HepG2 (cell line): ENCODE data around the gene SPHK1. TPM values are rescaled to one million over a fixed set of nuclear protein-coding genes. Genes with fewer than 3 reads are reported as not detected.

Experiments used
- ATAC-seq: fragments of 200-7000 bp; cut with Tn5 transposase; 3 replicates; pipeline ENCODE4 v1.9.1; 2020; ENCODE audit warnings: mild to moderate bottlenecking, moderate library complexity
- BruUV-seq: library from RNA; stranded (reverse); fragments of 400-500 nt; replicated peaks from 2 replicates; lab custom pipeline; 2021; lab: Mats Ljungman, UMichigan
- CTCF ChIA-PET: fragments of 300-600 bp; formaldehyde crosslinking; extraction: SDS; loops from one replicate; lab custom pipeline; 2021; ENCODE audit warnings: low total read pairs, inconsistent platforms, low intra/inter-chr PET ratio; lab: Yijun Ruan, JAX
- POLR2A ChIA-PET: fragments of 350-600 bp; sonication (Branson Sonifier 250); formaldehyde crosslinking; loops from one replicate; lab custom pipeline; 2020; ENCODE audit warnings: antibody characterized with exemption, inconsistent platforms; lab: Yijun Ruan, JAX
- DNase-seq: peaks from one replicate; pipeline ENCODE4 v3.0.0-alpha.2; 2015; ENCODE audit warnings: low spot score
- FAIRE-seq: peaks from 3 replicates; lab custom pipeline; 2011; peaks lifted over from hg19 to GRCh38; lab: Jason Lieb, UNC
- H2AFZ ChIP-seq: one replicate; pipeline ENCODE4 v1.6.1; 2011; ENCODE audit warnings: low read length, inconsistent platforms
- H3K27ac ChIP-seq: fragments of 300-600 bp; 3 replicates; pipeline ENCODE4 v1.8.0; 2011; ENCODE audit warnings: mixed run types, mild to moderate bottlenecking, mixed read lengths, low read length, inconsistent platforms; ENCODE audit not compliant: insufficient read depth; ENCODE audit errors: extremely low read length
- H3K27me3 ChIP-seq, 2 experiments: fragments of 200-600 bp in 1 of 2; 2 replicates in 1 of 2; 3 replicates in 1 of 2; pipeline versions ENCODE4 v1.6.0 to v1.8.0; 2011; ENCODE audit warnings: low read length in 2 of 2, mild to moderate bottlenecking in 2 of 2, moderate library complexity in 2 of 2, inconsistent platforms in 1 of 2; ENCODE audit not compliant: insufficient read depth in 2 of 2, control insufficient read depth in 1 of 2
- H3K36me3 ChIP-seq, 2 experiments: fragments of 200-600 bp in 1 of 2; replicated peaks in 1 of 2; 2 replicates in 1 of 2; 3 replicates in 1 of 2; pipeline versions ENCODE4 v1.5.1 to v1.8.0; 2011; ENCODE audit warnings: low read length in 2 of 2, inconsistent platforms in 1 of 2; ENCODE audit not compliant: insufficient read depth in 2 of 2, control insufficient read depth in 1 of 2
- H3K4me1 ChIP-seq: 2 replicates; pipeline ENCODE4 v1.5.1; 2012; ENCODE audit warnings: low read length, inconsistent platforms; ENCODE audit not compliant: insufficient read depth
- H3K4me2 ChIP-seq: 2 replicates; pipeline ENCODE4 v1.6.0; 2011; ENCODE audit warnings: low read depth, low read length, inconsistent platforms
- H3K4me3 ChIP-seq, 3 experiments: fragments of 200-600 bp in 1 of 3; sonication (generic), shearing (Covaris generic) in 1 of 3; replicated peaks in 1 of 3; 2 replicates each; pipeline ENCODE4 v1.5.1; 2011 to 2016; ENCODE audit warnings: low read length in 3 of 3, inconsistent platforms in 2 of 3, low read depth in 2 of 3, mild to moderate bottlenecking in 2 of 3, control low read depth in 1 of 3, mixed read lengths in 1 of 3; ENCODE audit not compliant: insufficient read depth in 1 of 3
- H3K79me2 ChIP-seq: one replicate; pipeline ENCODE4 v1.6.1; 2011; ENCODE audit warnings: low read length, inconsistent platforms; ENCODE audit not compliant: insufficient read depth
- H3K9ac ChIP-seq: 2 replicates; pipeline ENCODE4 v1.6.0; 2011; ENCODE audit warnings: mild to moderate bottlenecking, low read depth, low read length, inconsistent platforms; ENCODE audit not compliant: insufficient read depth
- H3K9me3 ChIP-seq: 2 replicates; pipeline ENCODE4 v1.5.1; 2012; ENCODE audit warnings: mild to moderate bottlenecking, low read length
- H4K20me1 ChIP-seq: 2 replicates; pipeline ENCODE4 v1.6.0; 2011; ENCODE audit warnings: inconsistent platforms, mild to moderate bottlenecking, low read length, moderate library complexity; ENCODE audit not compliant: insufficient read depth
- ATF7-NPFF ChIP-seq: sonication (generic); formaldehyde crosslinking; IDR thresholded peaks from 2 replicates; pipeline ENCODE4 v1.8.1; 2023; ENCODE audit warnings: mild to moderate bottlenecking, low read depth, missing genetic modification reagents, moderate library complexity
- BRCA1 ChIP-seq: sonication (generic); formaldehyde crosslinking; IDR thresholded peaks from 2 replicates; pipeline ENCODE4 v1.4.0; 2020; ENCODE audit warnings: missing genetic modification reagents
- CHD4 ChIP-seq: fragments of 200-600 bp; sonication (generic); IDR thresholded peaks from 2 replicates; pipeline ENCODE4 v1.7.0; 2017; ENCODE audit warnings: mild to moderate bottlenecking, low read length, borderline replicate concordance
- DPF2 ChIP-seq: sonication (generic); formaldehyde crosslinking; IDR thresholded peaks from 2 replicates; pipeline ENCODE4 v1.4.0; 2020; ENCODE audit warnings: mild to moderate bottlenecking, low read depth, missing genetic modification reagents, borderline replicate concordance
- ETS1 ChIP-seq: sonication (generic); formaldehyde crosslinking; IDR thresholded peaks from 2 replicates; pipeline ENCODE4 v1.4.0; 2020; ENCODE audit warnings: missing genetic modification reagents
- FOXK2 ChIP-seq: fragments of 450-650 bp; IDR thresholded peaks from 2 replicates; pipeline ENCODE4 v1.6.1; 2016
- FOXP1 ChIP-seq, 2 experiments: fragments of 450-650 bp in 1 of 2; IDR thresholded peaks; 2 replicates each; pipeline ENCODE4 v1.6.1; 2017 to 2018; ENCODE audit warnings: antibody characterized with exemption in 1 of 2
- GTF2F1 ChIP-seq: fragments of 150-350 bp; IDR thresholded peaks from 2 replicates; pipeline ENCODE4 v1.6.1; 2014; ENCODE audit warnings: low read length
- HHEX ChIP-seq: IDR thresholded peaks from 2 replicates; pipeline ENCODE4 v1.6.1; 2016; ENCODE audit warnings: control low read depth
- HNRNPL ChIP-seq: fragments of 200-400 bp; formaldehyde crosslinking; IDR thresholded peaks from 2 replicates; pipeline ENCODE4 v1.6.1; 2017; ENCODE audit warnings: mild to moderate bottlenecking, low read depth, low read length
- HOXA3 ChIP-seq: sonication (generic); formaldehyde crosslinking; IDR thresholded peaks from 2 replicates; pipeline ENCODE4 v1.5.0; 2020; ENCODE audit warnings: missing genetic modification reagents
- KDM6A ChIP-seq: IDR thresholded peaks from 2 replicates; pipeline ENCODE4 v1.6.1; 2016; ENCODE audit warnings: low read depth
- KLF11 ChIP-seq: IDR thresholded peaks from 2 replicates; pipeline ENCODE4 v1.6.1; 2016; ENCODE audit warnings: missing compliant biosample characterization
- MYNN ChIP-seq: sonication (generic); formaldehyde crosslinking; IDR thresholded peaks from 2 replicates; pipeline ENCODE4 v1.4.0; 2020; ENCODE audit warnings: mild to moderate bottlenecking, low read depth, missing genetic modification reagents
- PAWR ChIP-seq: sonication (generic); formaldehyde crosslinking; IDR thresholded peaks from 2 replicates; pipeline ENCODE4 v1.4.0; 2020; ENCODE audit warnings: missing genetic modification reagents, mild to moderate bottlenecking, borderline replicate concordance
- STAT6 ChIP-seq: sonication (generic); formaldehyde crosslinking; IDR thresholded peaks from 2 replicates; pipeline ENCODE4 v1.4.0; 2020; ENCODE audit warnings: missing genetic modification reagents, mild to moderate bottlenecking, borderline replicate concordance
- TCF7L2 ChIP-seq: IDR thresholded peaks from 2 replicates; pipeline ENCODE4 v1.6.1; 2011; ENCODE audit warnings: mild to moderate bottlenecking, low read depth, low read length, moderate library complexity
- ZC3H4 ChIP-seq: sonication (generic); formaldehyde crosslinking; IDR thresholded peaks from 2 replicates; pipeline ENCODE4 v1.4.0; 2020; ENCODE audit warnings: missing genetic modification reagents, borderline replicate concordance
- ZNF17 ChIP-seq: sonication (generic); formaldehyde crosslinking; IDR thresholded peaks from 2 replicates; pipeline ENCODE4 v1.5.0; 2020; ENCODE audit warnings: mild to moderate bottlenecking, missing genetic modification reagents
- ZNF205 ChIP-seq: IDR thresholded peaks from 2 replicates; pipeline ENCODE4 v1.6.1; 2018; ENCODE audit warnings: missing biosample characterization, missing genetic modification reagents
- ZNF251 ChIP-seq: sonication (generic); formaldehyde crosslinking; IDR thresholded peaks from 2 replicates; pipeline ENCODE4 v1.9.0; 2021; ENCODE audit warnings: mild to moderate bottlenecking, missing genetic modification reagents
- ZNF766 ChIP-seq: sonication (generic); formaldehyde crosslinking; IDR thresholded peaks from 2 replicates; pipeline ENCODE4 v1.5.0; 2020; ENCODE audit warnings: missing genetic modification reagents, borderline replicate concordance
- WGBS: methylation state at CpG from one replicate; pipeline ENCODE4 v1.1.6; 2017; ENCODE audit warnings: low lambda C conversion rate; 5-methylcytosine and 5-hydroxymethylcytosine counted together
- in situ Hi-C: cut with HindIII; loops from 2 replicates; pipeline ENCODE4 v1.10.0; 2017; ENCODE audit warnings: low pct_unique_long_range_greater_than_20kb; ENCODE audit not compliant: extremely low pct_ligation_motif_present
- intact Hi-C: fragments of 100-400 bp; cut with micrococcal nuclease; formaldehyde crosslinking; loops from one replicate; pipeline ENCODE4 v1.10.0; 2022; ENCODE audit not compliant: unreplicated experiment
- polyA plus RNA-seq, 8 experiments: library from polyadenylated mRNA; depleted of rRNA in 3 of 8; stranded (reverse) in 7 of 8; unstranded in 1 of 8; fragments of >200 nt; fragmentation: Illumina TruSeq in 4 of 8; extraction: Trizol in 4 of 8; gene quantifications; 2 replicates each; pipeline versions ENCODE4 v1.2.1 to v1.2.3, GENCODE V29; 2011 to 2016; ENCODE audit warnings: low read depth in 4 of 8, missing spikeins in 1 of 8, mixed read lengths in 1 of 8; ENCODE audit not compliant: insufficient read depth in 1 of 8
- total RNA-seq, 5 experiments: library from RNA; depleted of rRNA; stranded (reverse); fragments of >200 nt; fragmentation: Illumina TruSeq; extraction: Trizol; gene quantifications; 2 replicates each; pipeline ENCODE4 v1.2.3, GENCODE V29; 2016; ENCODE audit warnings: low read depth in 1 of 5
- TF ChIP-seq, protein P1 (sequence below): sonication (generic); formaldehyde crosslinking; IDR thresholded peaks from 2 replicates; pipeline ENCODE4 v1.5.0; 2020; ENCODE audit warnings: missing genetic modification reagents, mild to moderate bottlenecking, borderline replicate concordance

Gene SPHK1
- total and polyA plus RNA-seq, 2 of the 13 experiments (the other 11 are each of a cell fraction or from before 2014, with no cell fraction given): 129 to 160 TPM

DNA sequence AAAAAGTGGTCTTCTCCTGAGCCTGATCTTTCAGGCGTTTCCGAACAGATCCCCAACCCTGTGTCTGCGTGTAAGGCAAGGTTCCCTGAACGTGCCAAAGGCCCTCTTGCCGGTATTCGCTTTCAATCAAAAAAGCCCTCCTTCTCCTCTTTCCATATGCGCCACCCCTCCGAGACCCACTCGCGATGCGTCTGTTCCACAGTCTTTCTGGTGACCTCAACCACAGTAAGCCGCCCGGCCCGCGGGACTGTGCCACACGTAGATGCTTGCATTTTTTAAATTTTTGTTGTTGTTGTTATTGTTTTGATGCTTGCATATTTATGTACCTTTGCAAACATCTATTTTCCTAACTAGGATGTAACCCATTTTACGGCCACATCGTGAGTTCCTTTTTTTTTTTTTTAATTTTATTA is 30.1 kb upstream of the SPHK1 start:
- Histone ChIP-seq H3K36me3 (no peaks in the 10 kb centered on the region; a peak in 1 of 5 replicates), H3K27ac (peak overlapping the region; percentile 99), H3K9me3 (no peaks in the 10 kb centered on the region), H2AFZ (peak overlapping the region; percentile 6), H3K4me3 (peak overlapping the region; percentile 87 to 99 (median 98)), H3K4me2 (peak overlapping the region; percentile 96), H3K4me1 (peaks cover 61% of the 10 kb centered on the region), H4K20me1 (no peaks in the 10 kb centered on the region), H3K27me3 (no peaks in the 10 kb centered on the region; a peak in 1 of 5 replicates), H3K79me2 (peaks cover 40% of the 10 kb centered on the region), H3K9ac (peak overlapping the region; percentile 96)
- in situ Hi-C loops: loop anchor here (5.0 kb wide), 1 partner anchor 33 kb away; no protein-coding TSS in a partner anchor
- POLR2A ChIA-PET: interaction anchor here (0.8 to 24.7 kb wide), 15 partner anchors 10 to 478 kb away, joined by 3 to 1379 read pairs (median 6); partner anchors contain the start of genes RHBDF2 and SPHK1
- DNase-seq (no peak), ATAC-seq (no peak), FAIRE-seq (no peak)
- BruUV-seq: TSS peak; percentile 52
- CTCF ChIA-PET: interaction anchor here (1.8 kb wide), 1 partner anchor 31 kb away, joined by 6 read pairs; no protein-coding TSS in a partner anchor
- intact Hi-C loops: loop anchor here (2.0 kb wide), 1 partner anchor 30 kb away; the partner anchor contains the start of gene SPHK1
- under 1% methylated on average over 15 of the region's 18 CpGs for WGBS
- no peak for TF ChIP-seq DPF2
- TF ChIP-seq KDM6A (CRISPR knock-in tag): 0 out of 2 replicates have a peak, but pooled peaks have one; percentile 0
- TF ChIP-seq FOXP1 (IDR thresholded peaks at IDR 0.05): peak; percentile 44; the same call in 1 of the 2 replicates
- no peak for TF ChIP-seq FOXP1 (CRISPR knock-in tag; IDR thresholded peaks at IDR 0.05)
- no peak for TF ChIP-seq HOXA3
- no peak for TF ChIP-seq HHEX (CRISPR knock-in tag)
- TF ChIP-seq ZNF251 (CRISPR knock-in tag): 0 out of 2 replicates have a peak, but pooled peaks have one; percentile 60
- no peak for TF ChIP-seq HNRNPL
- TF ChIP-seq GTF2F1: no peak
- TF ChIP-seq BRCA1 (CRISPR knock-in tag): no peak
- TF ChIP-seq ZNF205 (CRISPR knock-in tag): no peak
- TF ChIP-seq CHD4: 0 out of 2 replicates have a peak, but pooled peaks have one; percentile 39
- TF ChIP-seq ETS1 (CRISPR knock-in tag): no peak
- no peak for TF ChIP-seq ZNF17 (CRISPR knock-in tag)
- TF ChIP-seq, protein P1, sequence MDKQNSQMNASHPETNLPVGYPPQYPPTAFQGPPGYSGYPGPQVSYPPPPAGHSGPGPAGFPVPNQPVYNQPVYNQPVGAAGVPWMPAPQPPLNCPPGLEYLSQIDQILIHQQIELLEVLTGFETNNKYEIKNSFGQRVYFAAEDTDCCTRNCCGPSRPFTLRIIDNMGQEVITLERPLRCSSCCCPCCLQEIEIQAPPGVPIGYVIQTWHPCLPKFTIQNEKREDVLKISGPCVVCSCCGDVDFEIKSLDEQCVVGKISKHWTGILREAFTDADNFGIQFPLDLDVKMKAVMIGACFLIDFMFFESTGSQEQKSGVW (CRISPR knock-in tag): no peak
- no peak for TF ChIP-seq ATF7-NPFF
- peak; percentile 70; the same call in 1 of the 2 replicates for TF ChIP-seq ZC3H4 (CRISPR knock-in tag)
- TF ChIP-seq PAWR (CRISPR knock-in tag): no peak
- TF ChIP-seq MYNN: no peak
- TF ChIP-seq FOXK2: 0 out of 2 replicates have a peak, but pooled peaks have one; percentile 33
- no peak for TF ChIP-seq ZNF766
- no peak for TF ChIP-seq KLF11 (CRISPR knock-in tag)
- no peak for TF ChIP-seq TCF7L2
- TF ChIP-seq STAT6 (CRISPR knock-in tag): no peak
